ENCODE measurements around the gene SFMBT1.

Gene SFMBT1

GRCh38 chr3:53005338-53005737 is 40.5 kb downstream of the SFMBT1 start:
- no peak overlapping the region for H3K4me3 ChIP-seq
- no peaks in the 10 kb centered on the region for H3K36me3 ChIP-seq (ENCODE audit: insufficient read depth, low read length)
- no peaks in the 10 kb centered on the region for H3K9me3 ChIP-seq (ENCODE audit: low read depth, low read length)
- no peak for TF ChIP-seq EZH2 (IDR thresholded peaks at IDR 0.05)
- no peak for TF ChIP-seq FOXP2 (optimal IDR thresholded peaks at IDR 0.05; ENCODE audit: control extremely low read depth, extremely low read length, insufficient read depth)
- no peak for TF ChIP-seq POLR2AphosphoS5 (IDR thresholded peaks at IDR 0.05; ENCODE audit: borderline replicate concordance, low read depth, low read length)
- no peak for DNase-seq (ENCODE audit: low read depth, low spot score)
- no peak overlapping the region for H3K27ac ChIP-seq
- H3K9ac ChIP-seq (ENCODE audit: insufficient read length), result no peak overlapping the region

DNA sequence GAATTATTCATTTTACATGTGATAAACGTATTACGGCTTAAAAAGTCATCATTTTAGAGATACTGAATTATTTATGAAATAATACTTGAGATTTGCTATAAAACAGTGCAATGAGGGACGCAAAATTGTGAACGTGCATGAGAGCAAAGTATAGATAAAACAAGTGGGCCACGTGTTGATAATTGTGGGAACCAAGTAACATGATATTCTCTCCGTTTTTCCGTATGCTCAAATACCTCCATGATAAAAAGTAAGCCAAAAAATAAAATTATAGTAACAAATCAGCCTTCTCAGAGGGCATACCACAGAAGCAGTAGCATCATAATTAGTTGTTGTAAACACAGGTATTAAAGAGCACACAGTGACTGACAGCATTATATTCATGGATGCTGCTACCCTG is 42.6 kb downstream of the SFMBT1 start:
- no peaks in the 10 kb centered on the region for H3K9me3 ChIP-seq (ENCODE audit: low read depth, low read length)
- no peaks in the 10 kb centered on the region for H3K36me3 ChIP-seq (ENCODE audit: insufficient read depth, low read length)
- H3K4me3 ChIP-seq, result no peak overlapping the region
- no peak for DNase-seq (ENCODE audit: low read depth, low spot score)
- H3K9ac ChIP-seq (ENCODE audit: insufficient read length), result no peak overlapping the region
- H3K27ac ChIP-seq, result no peak overlapping the region
- no peak for TF ChIP-seq POLR2AphosphoS5 (IDR thresholded peaks at IDR 0.05; ENCODE audit: borderline replicate concordance, low read depth, low read length)
- TF ChIP-seq EZH2 (IDR thresholded peaks at IDR 0.05), result no peak
- TF ChIP-seq FOXP2 (optimal IDR thresholded peaks at IDR 0.05; ENCODE audit: control extremely low read depth, extremely low read length, insufficient read depth), result no peak

DNA sequence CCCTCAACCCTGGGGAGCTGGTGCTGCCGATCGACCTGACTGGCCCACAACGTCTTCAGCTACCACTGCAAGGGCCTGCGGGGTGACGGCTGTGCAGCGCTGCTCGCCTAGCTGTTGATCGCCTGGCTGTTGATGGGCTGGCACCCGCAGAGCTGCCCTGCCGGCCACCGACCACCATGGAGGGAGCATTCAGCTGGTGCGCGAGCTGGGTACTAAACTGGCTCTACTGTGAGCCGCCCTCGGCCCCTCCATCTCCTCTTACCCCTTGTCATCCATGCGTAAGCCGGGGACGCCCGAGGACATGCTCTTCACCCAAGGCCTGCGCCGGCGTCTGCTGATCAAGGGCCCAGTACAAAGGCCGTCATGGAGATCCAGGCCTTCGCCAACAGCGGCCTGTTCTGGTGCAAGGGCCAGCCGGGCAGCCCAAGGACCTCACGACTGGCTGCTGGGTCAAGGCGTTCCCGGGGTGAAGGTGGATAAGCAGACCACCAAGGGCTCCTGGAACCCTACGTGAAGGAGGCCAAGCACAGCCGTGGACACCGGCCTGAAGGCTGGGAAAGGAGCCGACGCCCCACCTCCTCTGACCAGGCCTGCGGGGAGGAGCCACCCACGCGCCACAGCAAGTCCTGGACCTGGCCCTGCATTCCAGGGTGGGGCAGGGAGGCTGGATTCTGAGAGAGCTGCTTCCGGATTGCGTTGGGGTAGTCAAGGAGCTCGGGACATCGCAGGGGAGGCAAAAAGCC is 46.9 kb downstream of the SFMBT1 start:
- Histone ChIP-seq H3K27ac (no peak overlapping the region), H3K9me3 (ENCODE audit: low read depth, low read length) (no peaks in the 10 kb centered on the region), H3K4me3 (no peak overlapping the region), H3K9ac (ENCODE audit: insufficient read length) (no peak overlapping the region), H3K36me3 (ENCODE audit: insufficient read depth, low read length) (no peaks in the 10 kb centered on the region)
- no peak for DNase-seq (ENCODE audit: low read depth, low spot score)
- TF ChIP-seq POLR2AphosphoS5 (IDR thresholded peaks at IDR 0.05; ENCODE audit: borderline replicate concordance, low read depth, low read length) (no peak), EZH2 (IDR thresholded peaks at IDR 0.05) (no peak), FOXP2 (optimal IDR thresholded peaks at IDR 0.05; ENCODE audit: control extremely low read depth, extremely low read length, insufficient read depth) (no peak)

DNA sequence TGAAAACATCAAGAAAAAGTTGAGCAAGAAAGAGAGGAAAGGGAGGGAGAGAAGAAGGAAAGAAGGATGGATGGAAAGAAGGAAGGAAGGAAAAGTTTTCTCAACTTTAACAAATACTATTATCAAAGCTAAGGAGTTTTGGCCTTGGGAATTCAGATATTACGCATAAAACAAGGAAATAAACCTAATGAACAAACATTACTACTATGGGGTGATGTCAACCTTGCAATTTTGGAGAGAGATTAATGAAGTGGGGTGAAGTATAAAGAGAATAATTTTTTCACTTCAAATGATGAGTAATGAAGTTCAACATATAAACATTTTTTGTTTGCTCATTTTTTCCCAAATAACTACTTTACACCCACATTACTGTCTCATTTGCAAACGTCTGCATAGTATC is 55.2 kb downstream of the SFMBT1 start:
- H3K27ac ChIP-seq, result no peak overlapping the region
- H3K36me3 ChIP-seq (ENCODE audit: insufficient read depth, low read length), result no peaks in the 10 kb centered on the region
- no peak for DNase-seq (ENCODE audit: low read depth, low spot score)
- no peak for TF ChIP-seq EZH2 (IDR thresholded peaks at IDR 0.05)
- TF ChIP-seq FOXP2 (optimal IDR thresholded peaks at IDR 0.05; ENCODE audit: control extremely low read depth, extremely low read length, insufficient read depth), result no peak
- no peak for TF ChIP-seq POLR2AphosphoS5 (IDR thresholded peaks at IDR 0.05; ENCODE audit: borderline replicate concordance, low read depth, low read length)
- H3K9ac ChIP-seq (ENCODE audit: insufficient read length), result no peak overlapping the region
- no peak overlapping the region for H3K4me3 ChIP-seq
- H3K9me3 ChIP-seq (ENCODE audit: low read depth, low read length), result no peaks in the 10 kb centered on the region

GRCh38 chr3:52986938-52987337 is 58.9 kb downstream of the SFMBT1 start:
- Histone ChIP-seq H3K27ac (no peak overlapping the region), H3K9ac (ENCODE audit: insufficient read length) (no peak overlapping the region), H3K9me3 (ENCODE audit: low read depth, low read length) (no peaks in the 10 kb centered on the region), H3K36me3 (ENCODE audit: insufficient read depth, low read length) (no peaks in the 10 kb centered on the region), H3K4me3 (no peak overlapping the region)
- TF ChIP-seq EZH2 (IDR thresholded peaks at IDR 0.05) (no peak), POLR2AphosphoS5 (IDR thresholded peaks at IDR 0.05; ENCODE audit: borderline replicate concordance, low read depth, low read length) (no peak), FOXP2 (optimal IDR thresholded peaks at IDR 0.05; ENCODE audit: control extremely low read depth, extremely low read length, insufficient read depth) (no peak)
- DNase-seq (ENCODE audit: low read depth, low spot score), result no peak

DNA sequence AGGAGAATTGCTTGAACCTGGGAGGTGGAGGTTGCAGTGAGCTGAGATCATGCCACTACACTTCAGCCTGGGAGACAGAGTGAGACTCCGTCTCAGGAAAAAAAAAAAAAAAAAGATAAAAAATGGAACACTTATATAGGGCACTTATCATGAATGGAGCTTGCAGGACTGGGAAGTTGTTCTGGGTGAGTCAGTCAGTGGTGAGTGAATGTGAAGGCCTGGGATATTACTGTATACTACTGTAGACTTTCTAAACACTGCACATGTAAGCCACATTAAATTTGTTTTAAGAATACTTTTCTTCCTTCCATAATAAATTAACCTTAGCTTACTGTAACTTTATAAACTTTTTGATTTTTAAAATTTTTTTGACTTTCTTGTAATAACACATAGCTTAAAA is 59.8 kb downstream of the SFMBT1 start:
- H3K9me3 ChIP-seq (ENCODE audit: low read depth, low read length), result no peaks in the 10 kb centered on the region
- H3K36me3 ChIP-seq (ENCODE audit: insufficient read depth, low read length), result no peaks in the 10 kb centered on the region
- no peak overlapping the region for H3K9ac ChIP-seq (ENCODE audit: insufficient read length)
- no peak for DNase-seq (ENCODE audit: low read depth, low spot score)
- no peak overlapping the region for H3K4me3 ChIP-seq
- TF ChIP-seq POLR2AphosphoS5 (IDR thresholded peaks at IDR 0.05; ENCODE audit: borderline replicate concordance, low read depth, low read length) (no peak), EZH2 (IDR thresholded peaks at IDR 0.05) (no peak), FOXP2 (optimal IDR thresholded peaks at IDR 0.05; ENCODE audit: control extremely low read depth, extremely low read length, insufficient read depth) (no peak)
- no peak overlapping the region for H3K27ac ChIP-seq

- H3K4me3 ChIP-seq, result no peak overlapping the region
- no peaks in the 10 kb centered on the region for H3K9me3 ChIP-seq (ENCODE audit: low read depth, low read length)
- H3K9ac ChIP-seq (ENCODE audit: insufficient read length), result no peak overlapping the region
- no peak for DNase-seq (ENCODE audit: low read depth, low spot score)
- H3K27ac ChIP-seq, result peak overlapping the region; percentile 64
- no peaks in the 10 kb centered on the region for H3K36me3 ChIP-seq (ENCODE audit: insufficient read depth, low read length)
- TF ChIP-seq POLR2AphosphoS5 (IDR thresholded peaks at IDR 0.05; ENCODE audit: borderline replicate concordance, low read depth, low read length) (no peak), EZH2 (IDR thresholded peaks at IDR 0.05) (no peak), FOXP2 (optimal IDR thresholded peaks at IDR 0.05; ENCODE audit: control extremely low read depth, extremely low read length, insufficient read depth) (no peak)
Observed at GRCh38 chr3:52983828-52984227, 62.0 kb downstream of the SFMBT1 start.

DNA sequence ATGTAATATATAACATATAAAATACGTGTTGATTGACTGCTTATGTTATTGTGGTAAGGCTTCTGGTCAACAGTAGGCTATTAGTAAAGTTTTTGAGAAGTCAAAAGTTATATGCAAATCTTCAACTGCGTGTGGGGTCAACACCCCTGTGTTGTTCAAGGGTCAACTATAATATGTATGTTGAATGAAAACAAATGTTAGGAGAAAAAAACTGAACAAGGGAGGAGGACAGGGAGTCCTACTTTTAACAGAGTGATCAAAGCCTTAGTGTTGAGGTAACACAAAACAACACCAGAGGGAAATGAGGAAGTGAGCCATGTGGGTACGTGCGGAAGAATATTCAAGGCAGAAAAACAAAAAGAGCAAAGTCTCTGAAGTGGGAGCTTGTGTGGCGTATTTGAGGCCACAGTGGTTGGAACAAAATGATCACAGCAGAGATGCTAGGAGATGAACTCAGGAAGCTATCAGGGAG is 62.5 kb downstream of the SFMBT1 start:
- H3K9ac ChIP-seq (ENCODE audit: insufficient read length), result no peak overlapping the region
- H3K4me3 ChIP-seq, result no peak overlapping the region
- no peaks in the 10 kb centered on the region for H3K9me3 ChIP-seq (ENCODE audit: low read depth, low read length)
- no peak for TF ChIP-seq EZH2 (IDR thresholded peaks at IDR 0.05)
- H3K36me3 ChIP-seq (ENCODE audit: insufficient read depth, low read length), result no peaks in the 10 kb centered on the region
- H3K27ac ChIP-seq, result no peak overlapping the region
- no peak for DNase-seq (ENCODE audit: low read depth, low spot score)

DNA sequence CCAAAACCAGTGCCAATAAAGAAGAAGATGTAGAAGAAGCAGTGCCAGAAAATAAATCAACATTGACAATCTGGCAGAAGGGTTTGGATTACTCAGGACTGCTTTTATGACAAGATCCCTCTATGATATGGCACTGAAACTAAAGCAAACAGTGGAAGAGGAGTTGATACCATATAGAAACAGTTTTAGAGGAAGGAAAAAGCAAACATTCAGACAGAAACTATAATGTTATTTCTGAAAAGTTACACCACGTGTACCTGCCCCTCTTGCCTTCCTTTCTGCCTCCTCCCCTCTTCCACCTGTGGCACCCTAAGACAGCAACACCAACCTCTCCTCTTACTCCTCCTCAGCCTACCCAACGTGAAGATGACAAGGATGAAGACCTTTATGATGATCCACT is 63.0 kb downstream of the SFMBT1 start:
- H3K9ac ChIP-seq (ENCODE audit: insufficient read length), result no peak overlapping the region
- TF ChIP-seq FOXP2 (optimal IDR thresholded peaks at IDR 0.05; ENCODE audit: control extremely low read depth, extremely low read length, insufficient read depth) (no peak), EZH2 (IDR thresholded peaks at IDR 0.05) (no peak), POLR2AphosphoS5 (IDR thresholded peaks at IDR 0.05; ENCODE audit: borderline replicate concordance, low read depth, low read length) (no peak)
- H3K27ac ChIP-seq, result no peak overlapping the region

More for the DNA sequence above, 63.0 kb downstream of the SFMBT1 start:
- no peak for DNase-seq (ENCODE audit: low read depth, low spot score)
- no peaks in the 10 kb centered on the region for H3K36me3 ChIP-seq (ENCODE audit: insufficient read depth, low read length)
- no peaks in the 10 kb centered on the region for H3K9me3 ChIP-seq (ENCODE audit: low read depth, low read length)
- H3K4me3 ChIP-seq, result no peak overlapping the region
